GM03348 (cell line): ENCODE data around the gene PARD3B.

Experiments used
- DNase-seq: peaks from one replicate; pipeline ENCODE4 v3.0.0; 2012; ENCODE audit warnings: low spot score

The PARD3B gene

DNA sequence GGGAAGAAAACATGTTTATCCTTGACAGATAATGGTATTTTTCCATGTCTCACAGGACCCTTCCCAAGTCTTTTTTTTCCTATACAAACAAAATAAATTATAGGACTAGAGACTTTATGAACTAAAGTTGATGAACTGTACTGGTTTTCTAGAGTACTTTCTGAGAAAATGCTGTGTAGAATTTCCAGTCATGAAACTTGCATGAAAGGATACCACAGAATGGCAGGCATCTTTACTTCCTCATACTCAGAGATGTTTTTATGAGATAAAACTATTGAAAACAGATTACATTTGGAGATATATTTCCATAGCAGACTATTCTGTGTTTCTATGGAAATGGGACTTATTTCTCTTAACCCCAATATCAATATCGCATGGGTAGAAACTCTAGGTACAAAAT, 403.5 kb downstream of the PARD3B start:
- DNase-seq, result no peak

DNA sequence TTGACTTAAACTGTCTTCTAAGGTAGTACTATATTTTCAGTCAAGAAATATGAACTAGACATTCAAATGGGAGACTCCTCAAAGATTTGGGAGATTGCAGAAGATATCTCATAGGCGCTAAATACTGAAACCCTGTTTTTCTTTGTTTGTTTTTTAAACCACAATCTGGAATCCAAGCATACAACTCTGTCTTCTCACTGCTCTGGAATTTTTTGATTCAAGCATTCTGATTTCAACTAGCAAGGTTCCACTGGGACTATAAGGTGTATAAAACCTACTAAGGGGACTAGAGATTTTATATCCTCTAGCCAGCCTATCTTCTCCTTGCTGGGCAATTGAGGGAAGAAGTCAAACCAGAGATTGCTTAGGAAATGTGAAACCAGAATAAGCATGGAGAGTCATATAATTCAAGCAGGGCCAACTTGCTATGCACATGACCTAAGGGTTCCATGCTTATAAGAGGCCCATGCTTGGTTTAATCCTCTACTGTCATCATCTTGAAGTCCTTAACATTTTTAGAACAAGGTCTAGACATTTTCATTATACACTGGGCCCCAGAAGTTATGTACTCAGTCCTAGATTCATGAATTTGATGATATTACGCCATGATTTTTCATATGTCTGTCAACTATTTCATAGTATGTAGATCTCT, 405.5 kb downstream of the PARD3B start:
- peak; percentile 47 for DNase-seq

DNA sequence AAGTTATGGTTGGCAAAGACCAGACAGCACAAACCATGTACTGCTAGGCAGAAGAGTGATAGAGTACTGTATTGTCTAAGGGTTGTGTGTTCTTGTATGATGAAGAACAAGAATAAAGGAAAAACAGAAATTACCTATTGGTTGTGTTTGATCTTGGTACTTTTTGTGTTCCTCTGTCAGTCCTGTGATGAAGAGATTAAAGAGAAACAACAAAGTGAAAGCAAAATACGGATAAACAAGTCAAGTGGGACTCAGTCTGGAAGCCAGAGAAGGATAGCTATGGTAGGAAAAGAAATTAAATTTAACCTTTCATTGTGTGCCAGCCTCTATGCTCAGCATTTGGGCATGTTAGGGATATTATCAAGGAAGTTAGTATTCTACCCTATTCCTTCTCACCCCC, 413.1 kb downstream of the PARD3B start:
- DNase-seq, result no peak

DNA sequence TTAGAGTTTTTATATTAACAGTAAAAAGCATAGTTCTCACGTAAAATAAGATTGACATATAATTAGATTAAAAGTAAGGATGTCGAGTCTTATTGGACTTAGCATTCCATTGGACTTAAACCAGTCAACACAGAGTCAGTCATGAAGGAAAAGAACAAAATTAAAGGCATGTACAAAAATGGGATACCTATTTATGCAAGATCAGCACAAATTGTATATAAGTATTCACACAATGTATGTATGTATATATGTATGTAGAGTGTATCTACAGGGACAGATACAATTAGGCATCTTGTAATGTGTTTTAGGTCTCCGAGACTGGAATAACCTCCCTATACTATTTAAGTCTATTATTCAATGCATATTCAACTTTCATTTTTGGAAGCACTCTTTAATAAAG, 419.1 kb downstream of the PARD3B start:
- DNase-seq, result no peak

DNA sequence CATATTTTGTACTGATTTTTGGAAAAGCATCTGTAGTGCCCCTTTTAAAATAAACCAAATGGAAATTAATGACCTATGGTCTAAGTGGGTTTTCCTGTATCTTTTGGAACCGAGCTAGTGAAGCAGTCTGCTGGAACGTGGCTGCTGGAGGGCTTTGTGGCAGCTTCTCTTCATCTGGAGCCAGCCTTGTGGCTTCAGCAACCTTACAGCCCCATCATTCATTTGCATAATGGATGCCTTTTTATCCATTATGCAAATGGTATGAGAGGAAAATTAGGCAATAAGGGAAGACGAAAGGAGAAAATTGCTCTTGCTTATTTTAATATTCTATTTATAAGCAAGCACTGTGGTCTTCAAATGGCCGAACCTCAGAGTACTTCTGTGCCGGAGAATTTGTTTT, 421.0 kb downstream of the PARD3B start:
- no peak for DNase-seq

DNA sequence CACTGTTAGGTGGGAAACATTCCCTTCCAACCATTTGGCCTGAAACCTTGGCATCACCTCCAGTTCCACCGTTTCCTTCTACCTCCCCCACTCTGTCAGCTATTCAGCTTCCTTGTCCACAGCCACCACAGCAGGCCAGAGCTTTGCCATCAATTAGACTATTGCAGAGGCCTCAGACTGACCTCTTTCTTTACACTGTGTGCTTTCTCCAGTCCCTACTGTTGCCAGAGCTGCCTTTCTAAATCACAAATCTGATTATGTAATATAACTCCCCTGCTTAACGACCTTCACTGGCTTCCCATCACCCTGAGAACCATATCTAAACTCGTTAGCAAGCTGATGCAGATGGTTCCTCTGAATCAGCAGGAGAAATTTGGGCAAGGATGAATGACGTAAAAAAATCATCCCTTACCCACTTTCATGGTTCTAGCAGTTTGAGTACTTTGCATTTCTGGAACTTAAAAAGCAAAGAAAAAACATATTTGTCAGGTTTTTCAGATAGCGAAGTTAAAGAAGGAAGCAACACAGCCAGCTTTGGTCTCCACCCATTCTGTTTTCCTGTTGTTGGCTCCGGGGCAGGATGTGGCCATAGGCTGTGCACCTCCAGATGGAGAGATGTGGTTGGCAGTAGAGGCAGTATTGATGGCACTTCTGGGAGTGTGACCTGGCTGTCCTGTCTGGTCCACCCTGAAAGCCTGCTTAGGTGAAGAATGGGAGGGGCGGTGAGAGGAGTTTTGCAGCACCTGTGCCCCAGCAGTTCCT, 422.1 kb downstream of the PARD3B start:
- DNase-seq, result no peak

DNA sequence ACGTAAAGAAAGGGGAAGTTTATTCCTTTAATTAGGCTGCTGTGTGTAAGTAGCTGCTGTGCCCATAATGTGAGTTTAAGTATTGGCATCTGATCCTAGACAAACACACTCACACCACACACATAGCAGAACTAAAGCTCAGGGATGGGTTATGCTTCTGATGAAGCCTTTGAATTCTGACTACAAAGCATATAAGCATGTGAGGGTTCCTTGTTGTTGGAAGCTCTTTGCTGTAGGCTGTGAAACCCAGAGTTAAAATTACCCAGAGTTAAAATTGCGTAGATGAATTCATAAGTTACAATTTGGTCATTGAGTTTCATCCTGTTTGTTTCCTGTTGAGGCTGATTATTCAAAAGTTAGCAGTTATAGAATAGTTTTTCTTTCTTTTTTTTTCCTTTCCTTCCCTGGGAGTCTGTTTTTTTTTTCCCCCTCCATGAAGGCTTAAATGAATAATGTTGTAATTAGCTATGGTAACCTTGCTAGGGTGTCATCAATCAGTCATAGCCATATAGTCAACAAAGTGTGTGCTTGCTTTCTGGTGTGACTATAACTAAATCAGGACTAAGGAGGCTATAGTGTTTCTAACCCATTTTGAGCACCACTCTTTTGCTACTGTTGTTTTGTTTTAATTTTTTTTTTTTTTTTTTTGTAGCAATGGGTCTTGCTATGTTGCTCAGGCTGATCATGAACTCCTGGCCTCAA, 426.1 kb downstream of the PARD3B start:
- DNase-seq, result no peak

DNA sequence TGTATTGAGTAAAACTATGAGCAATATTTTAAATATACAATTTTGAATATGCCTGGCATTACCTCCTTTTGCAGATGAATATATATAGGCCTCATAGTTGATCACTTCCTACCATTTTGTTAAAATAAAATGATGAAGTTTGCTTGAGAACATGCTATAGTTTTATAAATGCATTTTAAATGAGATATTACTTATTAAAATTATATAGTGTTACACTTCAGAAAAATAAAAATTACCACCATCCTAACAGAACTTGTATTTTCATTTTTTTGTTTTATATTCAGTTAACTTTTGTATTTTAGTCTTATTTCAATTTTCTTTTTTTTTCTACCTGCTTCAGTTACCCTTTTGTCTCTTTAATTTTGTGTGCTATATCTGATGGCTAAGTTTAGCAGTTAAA, 426.9 kb downstream of the PARD3B start:
- DNase-seq, result no peak

DNA sequence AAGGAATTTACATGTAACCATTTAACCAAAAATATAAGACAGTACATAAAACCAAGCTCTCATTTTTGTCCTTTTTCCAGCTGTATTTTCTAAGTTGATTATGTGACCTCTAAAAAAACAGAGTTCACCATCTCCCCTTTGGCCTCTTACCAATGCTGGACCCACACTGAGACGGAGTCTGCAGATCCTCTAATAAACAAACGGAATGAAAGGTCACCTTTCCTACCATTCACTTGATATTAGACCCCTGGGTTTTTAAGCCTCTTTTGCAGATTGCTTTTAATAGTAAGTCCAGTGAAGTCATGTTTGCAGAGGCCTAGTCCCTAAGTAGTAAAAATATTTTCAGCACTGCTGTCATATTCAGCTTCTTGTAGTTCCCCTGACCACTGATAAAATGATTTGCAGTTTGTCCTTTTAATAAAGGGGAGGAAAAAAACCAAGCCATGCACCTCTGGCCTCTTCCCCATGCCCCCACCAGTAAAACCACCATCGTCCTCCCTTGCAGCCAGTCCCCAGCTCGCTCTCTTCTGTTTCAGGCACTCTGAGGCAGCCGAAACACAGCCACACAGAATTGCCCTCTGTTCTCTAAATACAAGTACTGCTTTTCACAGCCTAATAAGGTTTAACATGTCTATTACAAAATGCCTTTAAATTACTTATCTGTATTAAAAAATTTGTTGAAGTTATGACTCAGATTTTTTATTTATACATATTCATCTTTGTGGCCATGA, 427.5 kb downstream of the PARD3B start:
- DNase-seq, result no peak

DNA sequence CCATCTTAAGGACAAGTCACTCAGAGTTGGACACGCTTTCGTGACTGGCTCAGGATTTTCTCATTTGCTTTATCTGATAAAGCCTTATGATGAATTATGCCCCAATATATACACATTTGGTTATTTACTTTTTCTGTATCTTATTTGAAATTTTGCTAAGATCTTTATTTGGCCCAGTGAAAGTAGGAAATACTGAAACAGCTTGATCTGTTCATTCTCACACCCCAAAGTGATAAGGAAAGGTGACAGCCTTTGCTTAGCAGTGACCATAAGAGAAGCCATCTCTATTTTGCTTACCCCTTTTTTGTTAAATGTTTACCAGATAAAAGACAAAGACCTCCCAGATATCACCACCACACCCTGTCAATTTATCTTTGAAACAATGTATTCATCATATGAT, 428.3 kb downstream of the PARD3B start:
- no peak for DNase-seq

DNA sequence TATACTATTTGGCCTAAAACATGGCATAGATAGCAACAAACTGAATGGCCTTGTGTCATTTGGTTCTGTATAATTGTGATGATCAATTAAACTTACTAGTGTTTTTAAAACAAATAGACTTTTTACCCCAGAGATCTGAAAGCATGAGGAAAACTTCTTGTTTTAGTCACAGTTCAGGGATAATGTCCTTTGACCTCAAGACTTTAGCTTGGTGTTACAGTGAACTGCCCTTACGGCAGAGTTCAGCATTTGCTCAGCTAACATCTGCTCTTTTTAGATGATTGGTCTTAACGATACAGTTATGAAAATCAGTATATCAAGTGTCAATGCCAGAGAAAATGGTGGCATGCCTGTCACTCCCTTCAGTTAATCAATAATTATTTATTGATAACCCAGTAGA, 429.2 kb downstream of the PARD3B start:
- DNase-seq, result no peak

DNA sequence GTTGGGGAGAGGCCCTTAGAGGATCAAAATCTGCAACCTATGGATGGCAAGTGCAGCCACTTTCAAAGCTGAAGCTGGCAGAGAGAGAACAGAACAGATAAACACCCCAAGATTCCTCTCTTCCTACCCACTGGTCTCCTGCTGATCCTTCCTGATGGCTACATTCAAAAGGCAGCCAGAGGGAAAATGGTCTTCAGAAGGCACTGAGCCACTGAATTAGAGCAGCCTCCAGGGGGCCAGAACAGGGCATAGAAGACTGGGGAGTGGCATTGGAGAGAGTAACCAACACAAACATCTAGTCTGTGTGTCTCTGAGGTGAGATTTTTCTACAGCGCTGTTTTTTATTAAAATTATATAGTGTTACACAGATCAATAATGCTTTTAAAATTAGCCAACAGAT, 432.6 kb downstream of the PARD3B start:
- no peak for DNase-seq

DNA sequence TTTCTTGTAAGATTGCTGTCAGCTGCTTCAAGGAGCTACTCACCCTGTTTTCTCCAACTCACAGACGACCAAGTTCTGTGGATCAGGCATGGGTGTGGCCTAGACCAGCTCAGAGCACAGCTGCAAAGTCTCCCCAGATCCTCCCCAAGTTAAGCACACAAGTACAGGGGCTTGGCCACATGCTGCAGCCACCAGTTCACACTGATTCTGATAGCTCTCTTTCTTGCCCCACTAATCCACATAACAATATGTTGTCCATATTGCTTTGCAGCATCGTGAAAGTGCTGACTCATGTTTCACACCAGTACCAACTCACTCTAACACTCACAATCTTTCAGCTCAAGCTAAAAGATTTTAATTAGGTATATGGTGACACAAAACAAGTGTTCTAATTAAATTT, 437.0 kb downstream of the PARD3B start:
- peak; percentile 16 for DNase-seq

DNA sequence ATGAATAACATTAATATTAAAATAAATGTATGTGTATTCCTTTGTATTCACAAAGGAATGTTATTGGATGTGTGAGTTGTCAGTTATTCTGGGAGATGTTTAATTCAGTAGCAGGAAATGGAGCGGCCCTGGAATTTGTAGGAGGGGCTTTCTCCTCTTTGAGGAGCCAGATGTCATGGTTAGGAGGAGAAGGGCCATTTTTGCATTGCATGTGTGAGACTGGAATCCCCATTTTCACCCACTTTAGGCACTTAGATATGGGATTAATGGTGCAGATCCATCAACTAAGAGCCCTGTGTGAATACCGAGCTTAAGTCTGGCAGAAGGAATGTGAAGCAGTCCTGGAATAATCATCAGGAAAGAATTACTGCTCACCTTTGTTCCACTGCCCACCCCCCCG, 439.2 kb downstream of the PARD3B start:
- DNase-seq, result no peak

DNA sequence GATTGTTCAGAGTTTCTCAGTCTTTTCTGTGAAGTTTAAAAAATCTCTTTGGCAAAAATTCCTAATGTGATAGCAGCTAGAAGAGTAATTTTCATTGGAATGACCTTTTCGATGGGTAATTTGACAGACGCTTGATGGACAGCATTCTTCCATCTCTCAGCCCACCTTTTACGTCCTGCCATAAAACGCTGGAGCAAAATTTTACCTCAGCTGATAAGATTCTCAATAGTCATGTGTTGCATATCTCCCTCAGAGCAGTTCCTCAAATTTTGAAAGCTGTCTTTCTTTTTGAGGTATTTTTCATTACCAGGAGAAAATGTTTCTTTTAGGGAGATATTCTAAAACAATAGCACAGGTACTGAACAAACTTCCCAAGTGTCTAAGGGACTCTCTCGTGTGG, 441.4 kb downstream of the PARD3B start:
- DNase-seq, result no peak

DNA sequence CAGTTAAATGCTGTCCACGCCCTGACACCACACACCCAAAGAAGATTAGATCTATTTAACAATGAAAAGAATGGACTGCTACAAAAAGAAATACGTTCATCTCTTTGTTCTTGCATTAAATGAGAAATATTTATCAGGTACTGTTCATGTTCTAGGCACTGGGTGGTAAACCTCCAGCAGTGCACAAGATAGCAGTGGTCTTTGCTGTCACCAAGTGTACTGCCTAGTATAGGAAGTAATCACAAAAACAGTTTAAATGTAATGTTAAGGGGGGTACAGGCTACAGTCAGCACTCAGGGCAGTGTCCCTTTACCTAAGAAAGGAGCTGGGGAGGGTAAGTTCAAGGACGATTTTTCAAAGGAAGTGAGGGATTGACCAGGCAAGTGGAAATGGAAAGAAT, 443.6 kb downstream of the PARD3B start:
- no peak for DNase-seq

DNA sequence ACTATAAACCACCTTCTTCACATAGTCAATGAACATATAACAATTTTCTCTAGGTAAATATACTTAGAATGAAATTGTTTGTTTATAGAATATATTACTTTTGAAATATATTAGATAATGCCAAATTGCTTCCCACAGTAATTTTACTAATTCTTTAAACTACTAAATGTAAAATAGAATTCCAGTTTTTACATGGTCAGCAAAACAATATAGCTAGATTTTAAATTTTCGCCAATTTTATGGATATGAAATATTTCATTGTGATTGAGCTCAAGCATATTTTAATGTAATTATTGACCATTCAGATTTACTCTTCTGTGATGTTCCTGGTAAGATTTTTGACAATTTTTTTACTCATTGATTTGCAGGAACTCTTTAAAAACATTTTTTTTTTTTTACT, 444.6 kb downstream of the PARD3B start:
- no peak for DNase-seq

DNA sequence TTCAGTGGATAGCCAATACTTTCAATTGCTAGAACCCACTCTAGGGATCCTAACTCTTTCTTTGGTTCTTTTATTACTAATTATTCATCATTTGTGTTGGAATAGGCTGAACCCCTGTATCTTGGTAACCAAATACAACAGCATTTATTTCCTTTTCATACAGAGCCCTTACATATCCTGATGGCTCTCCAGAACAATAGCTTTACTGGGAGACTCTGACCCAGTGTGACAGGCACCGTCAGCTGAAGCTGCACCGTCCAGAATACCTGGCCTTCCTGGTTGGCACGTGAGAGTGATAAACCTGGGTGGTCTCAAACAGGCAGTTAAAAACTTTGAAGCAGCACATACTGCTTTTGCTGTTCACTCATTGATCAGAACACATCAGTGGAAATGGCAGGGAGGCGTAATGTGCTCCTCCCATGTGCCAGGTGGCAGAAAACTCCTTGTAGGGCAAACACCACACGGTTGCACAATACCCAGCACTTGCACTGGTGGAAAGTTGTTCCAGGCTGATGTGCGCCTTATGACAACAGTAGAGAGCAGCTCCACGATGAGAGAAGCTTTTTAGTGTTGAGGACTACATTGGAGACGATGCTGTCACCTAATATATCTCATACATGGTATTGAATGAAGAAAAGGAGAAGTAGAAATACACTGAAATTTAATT, 456.2 kb downstream of the PARD3B start:
- no peak for DNase-seq

DNA sequence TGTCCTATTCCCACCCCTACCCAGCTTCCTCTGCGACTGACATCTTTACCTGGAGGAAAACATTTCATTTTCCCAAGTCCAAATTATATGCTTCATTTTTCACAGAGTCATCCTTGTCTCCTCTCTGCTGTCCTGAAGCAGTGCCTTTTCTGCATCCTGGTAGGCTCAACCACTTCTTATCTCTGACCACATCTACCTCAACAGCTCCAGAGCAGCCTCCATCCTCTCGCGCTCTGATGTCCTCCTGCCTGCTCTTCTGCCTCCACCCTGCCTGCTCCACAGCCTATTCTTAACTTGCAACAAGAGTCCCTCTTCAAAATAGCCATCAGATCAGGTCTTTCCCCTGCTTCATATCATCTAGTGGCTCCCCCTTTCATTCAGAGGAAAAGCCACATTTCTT, 457.1 kb downstream of the PARD3B start:
- no peak for DNase-seq

DNA sequence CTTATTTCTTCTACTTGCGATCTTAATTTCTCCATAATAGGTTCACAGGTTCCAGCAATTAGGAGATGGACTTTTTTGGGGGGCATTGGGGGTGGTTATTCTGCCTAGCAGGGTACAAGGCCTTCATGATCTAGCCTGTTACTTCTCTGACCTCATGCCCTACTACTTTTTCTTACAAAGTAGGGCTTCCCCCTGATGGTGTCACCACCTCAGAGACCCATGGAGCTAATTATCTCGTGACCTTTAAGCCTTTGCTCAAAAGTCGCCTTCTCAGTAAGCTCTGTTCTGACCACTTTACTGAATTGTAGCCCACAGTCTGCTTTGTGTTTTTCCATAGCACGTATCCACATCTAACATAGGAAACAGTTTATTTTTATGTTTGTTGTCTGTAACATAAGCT, 458.0 kb downstream of the PARD3B start:
- DNase-seq, result no peak

DNA sequence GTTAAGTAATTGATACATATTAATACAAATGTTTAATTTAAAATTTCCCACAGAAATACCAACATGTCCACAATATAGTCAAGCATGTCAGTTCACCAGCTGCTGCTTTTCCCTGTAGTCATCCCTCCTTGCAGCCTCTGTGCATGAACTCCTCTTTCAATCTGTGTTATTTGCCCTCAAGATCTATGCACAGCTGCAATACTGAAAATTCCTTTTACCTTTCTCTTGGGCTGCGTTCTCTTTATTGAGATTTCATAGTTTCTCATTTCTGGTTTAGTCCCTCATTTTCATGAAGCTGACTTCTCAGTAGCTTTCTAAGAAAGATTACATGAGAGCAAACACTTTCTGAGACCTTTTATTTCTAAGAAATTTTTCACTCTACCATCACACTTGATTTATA, 464.9 kb downstream of the PARD3B start:
- no peak for DNase-seq

DNA sequence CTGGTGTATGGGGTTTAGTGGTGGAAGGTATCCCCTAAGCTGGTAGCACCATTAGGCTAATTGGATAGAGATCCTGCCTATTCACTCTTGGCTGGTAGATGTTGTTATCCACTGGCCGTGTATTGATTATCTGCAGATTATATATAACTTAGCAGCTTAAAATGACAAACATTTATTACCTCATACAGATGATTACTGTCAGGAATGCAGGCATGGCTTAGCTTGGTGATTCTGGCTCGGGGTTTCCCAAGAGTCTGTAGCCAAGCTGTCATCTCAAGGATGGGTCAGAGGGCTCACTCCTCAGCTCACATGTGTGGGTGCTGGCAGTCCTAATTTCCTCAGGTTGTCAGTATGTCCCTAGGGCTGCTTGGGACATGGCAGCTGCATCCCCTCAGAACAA, 465.8 kb downstream of the PARD3B start:
- no peak for DNase-seq
